Measurements from ENCODE around the gene MLX. TPM values are rescaled to one million over a fixed set of nuclear protein-coding genes. Genes with fewer than 3 reads are reported as not detected.

The MLX gene
- total RNA-seq, result 41.1 and 47.1 TPM in 2 replicates
- polyA plus RNA-seq (2012), result 50.8 TPM

- peak; percentile 91 for DNase-seq (ENCODE audit: low read depth)
Measured at GRCh38 chr17:42566883-42567573, at the start of gene MLX. Gene MLX (plus strand): TSS chr17:42567100. CDS start chr17:42567125, 25 bp downstream.

GRCh38 chr17:42517516-42517915, 49.4 kb upstream of the MLX start:
- DNase-seq (ENCODE audit: low read depth), result peak; percentile 90

- peak; percentile 96 for DNase-seq (ENCODE audit: low read depth)
Measured at GRCh38 chr17:42518046-42518754, 48.7 kb upstream of the MLX start.

- peak; percentile 96 for DNase-seq (ENCODE audit: low read depth)
Measured at GRCh38 chr17:42518755-42519545, 48.0 kb upstream of the MLX start.

- DNase-seq (ENCODE audit: low read depth), result peak; percentile 97
Measured at GRCh38 chr17:42519546-42520491, 47.1 kb upstream of the MLX start.

- DNase-seq (ENCODE audit: low read depth), result no peak
Measured at GRCh38 chr17:42520540-42520951, 46.4 kb upstream of the MLX start.

- DNase-seq (ENCODE audit: low read depth), result peak; percentile 89
Measured at GRCh38 chr17:42521036-42521435, 45.9 kb upstream of the MLX start.

- DNase-seq (ENCODE audit: low read depth), result no peak
Measured at GRCh38 chr17:42521666-42522262, 45.1 kb upstream of the MLX start.

GRCh38 chr17:42522263-42522790, 44.6 kb upstream of the MLX start:
- no peak for DNase-seq (ENCODE audit: low read depth)

GRCh38 chr17:42522798-42523278, 44.1 kb upstream of the MLX start:
- no peak for DNase-seq (ENCODE audit: low read depth)

GRCh38 chr17:42525221-42525620, 41.7 kb upstream of the MLX start:
- no peak for DNase-seq (ENCODE audit: low read depth)

GRCh38 chr17:42526031-42526444, 40.9 kb upstream of the MLX start:
- peak; percentile 44 for DNase-seq (ENCODE audit: low read depth)

GRCh38 chr17:42527932-42528331, 39.0 kb upstream of the MLX start:
- no peak for DNase-seq (ENCODE audit: low read depth)

- DNase-seq (ENCODE audit: low read depth), result no peak
Measured at GRCh38 chr17:42529061-42529460, 37.8 kb upstream of the MLX start.

GRCh38 chr17:42530952-42531454, 35.9 kb upstream of the MLX start:
- no peak for DNase-seq (ENCODE audit: low read depth)

- peak; percentile 61 for DNase-seq (ENCODE audit: low read depth)
Measured at GRCh38 chr17:42531455-42532354, 35.2 kb upstream of the MLX start.

GRCh38 chr17:42535155-42536047, 31.5 kb upstream of the MLX start:
- DNase-seq (ENCODE audit: low read depth), result no peak

- DNase-seq (ENCODE audit: low read depth), result peak; percentile 96
Measured at GRCh38 chr17:42536048-42536371, 30.9 kb upstream of the MLX start, which contains the start of gene NAGLU. Gene NAGLU (plus strand): TSS chr17:42536241. CDS start chr17:42536273, 32 bp downstream.

Data from myocyte (in vitro differentiated cells).